Gastrocnemius medialis (tissue), 4 donors: Measurements from ENCODE around the gene MBNL1.

ENCODE experiments used
- POLR2A ChIP-seq, 2 donors: fragments of 450-650 bp; IDR thresholded peaks; one replicate each; pipeline ENCODE4 v1.6.1; 2017; ENCODE audit warnings: antibody characterized with exemption in 2 of 2, mild to moderate bottlenecking in 2 of 2, moderate library complexity in 2 of 2
- TF ChIP-seq, protein P1 (sequence below), 5 experiments: fragments of 450-650 bp in 3 of 5; fragments of 200-600 bp in 2 of 5; sonication (generic) in 2 of 5; IDR thresholded peaks in 4 of 5; conservative IDR thresholded peaks in 1 of 5; 1 replicate in 4 of 5; 2 replicates in 1 of 5; pipeline ENCODE4 v1.5.1; 2016 to 2019; ENCODE audit warnings: antibody characterized with exemption in 5 of 5, mild to moderate bottlenecking in 3 of 5, moderate library complexity in 3 of 5

GRCh38 chr3:152331018-152331541 is 62.4 kb downstream of the MBNL1 start:
- TF ChIP-seq, protein P1, sequence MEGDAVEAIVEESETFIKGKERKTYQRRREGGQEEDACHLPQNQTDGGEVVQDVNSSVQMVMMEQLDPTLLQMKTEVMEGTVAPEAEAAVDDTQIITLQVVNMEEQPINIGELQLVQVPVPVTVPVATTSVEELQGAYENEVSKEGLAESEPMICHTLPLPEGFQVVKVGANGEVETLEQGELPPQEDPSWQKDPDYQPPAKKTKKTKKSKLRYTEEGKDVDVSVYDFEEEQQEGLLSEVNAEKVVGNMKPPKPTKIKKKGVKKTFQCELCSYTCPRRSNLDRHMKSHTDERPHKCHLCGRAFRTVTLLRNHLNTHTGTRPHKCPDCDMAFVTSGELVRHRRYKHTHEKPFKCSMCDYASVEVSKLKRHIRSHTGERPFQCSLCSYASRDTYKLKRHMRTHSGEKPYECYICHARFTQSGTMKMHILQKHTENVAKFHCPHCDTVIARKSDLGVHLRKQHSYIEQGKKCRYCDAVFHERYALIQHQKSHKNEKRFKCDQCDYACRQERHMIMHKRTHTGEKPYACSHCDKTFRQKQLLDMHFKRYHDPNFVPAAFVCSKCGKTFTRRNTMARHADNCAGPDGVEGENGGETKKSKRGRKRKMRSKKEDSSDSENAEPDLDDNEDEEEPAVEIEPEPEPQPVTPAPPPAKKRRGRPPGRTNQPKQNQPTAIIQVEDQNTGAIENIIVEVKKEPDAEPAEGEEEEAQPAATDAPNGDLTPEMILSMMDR (IDR thresholded peaks at IDR 0.05 in 4 of 5, conservative IDR thresholded peaks at IDR 0.05 in 1 of 5), result no peak
- no peak for TF ChIP-seq POLR2A (IDR thresholded peaks at IDR 0.05)
